G401 (cell line): ENCODE results near the gene ZNF274. TPM values are rescaled to one million over a fixed set of nuclear protein-coding genes. Genes with fewer than 3 reads are reported as not detected.
"Not testable (repeated sequence)": the region's sequence is repeated elsewhere in the genome, so short reads cannot be mapped to it uniquely, and the experiment has no call there.

Experiments used
- DNase-seq: peaks from one replicate; pipeline ENCODE4 v3.0.0-alpha.2; 2015; ENCODE audit warnings: low spot score
- in situ Hi-C: cut with HindIII; loops from 2 replicates; pipeline ENCODE4 v1.10.0; 2016; ENCODE audit warnings: low sequenced_read_pairs, mixed read lengths
- total RNA-seq: library from RNA; depleted of rRNA; stranded (reverse); fragments of >200 nt; shearing (Covaris generic); gene quantifications from 2 replicates; pipeline ENCODE4 v1.2.3, GENCODE V29; 2014; rRNA removed

The ZNF274 gene
- total RNA-seq: 41.3 and 54.2 TPM in 2 replicates

DNA sequence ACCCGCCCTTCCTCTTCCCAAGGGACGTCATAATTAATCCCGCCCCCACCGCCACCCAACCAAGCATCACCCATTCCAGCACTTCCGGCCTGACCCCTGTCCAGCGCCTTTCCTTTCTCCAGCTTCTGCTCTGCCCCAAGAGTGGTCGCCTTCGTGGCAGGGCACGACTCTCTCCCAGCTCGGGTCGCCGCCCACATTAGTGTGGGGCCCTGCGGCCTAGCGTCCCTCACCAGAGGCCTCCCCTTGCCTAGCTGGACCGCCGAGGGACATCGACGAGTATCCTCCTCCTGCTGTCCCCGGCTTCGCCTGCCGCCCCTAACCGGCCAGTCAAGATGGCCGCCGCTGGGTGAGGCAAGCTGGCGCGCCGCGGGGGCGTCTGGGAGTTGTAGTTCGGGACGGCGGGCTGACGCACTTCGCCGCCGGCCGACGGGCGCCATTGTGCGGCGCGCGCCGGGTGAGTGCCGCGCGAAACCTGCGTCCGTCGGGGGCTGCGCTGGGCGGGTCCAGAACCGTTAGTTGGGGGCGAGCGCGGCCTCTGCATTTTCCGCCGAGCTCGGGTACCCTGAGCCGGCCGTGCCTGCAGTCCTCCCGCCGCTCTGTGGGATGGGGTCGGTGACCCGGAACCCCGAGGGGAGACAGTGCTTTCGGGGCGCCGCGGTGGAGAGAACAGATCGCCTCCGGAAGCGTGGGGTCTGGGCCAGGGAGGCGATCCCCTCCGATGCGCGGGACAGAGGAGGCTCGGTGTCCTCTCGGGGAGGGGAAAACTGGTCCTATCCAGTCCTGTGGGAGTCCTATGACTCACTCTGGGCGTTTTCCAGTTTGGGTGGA lies at the start of gene ZNF274:
Gene ZNF274 (plus strand): TSS at position 73 of the 828 bp plus-strand sequence. CDS start 905 bp downstream, outside the sequence.
- DNase-seq: peak; percentile 96
- in situ Hi-C loops: no loop called here

DNA sequence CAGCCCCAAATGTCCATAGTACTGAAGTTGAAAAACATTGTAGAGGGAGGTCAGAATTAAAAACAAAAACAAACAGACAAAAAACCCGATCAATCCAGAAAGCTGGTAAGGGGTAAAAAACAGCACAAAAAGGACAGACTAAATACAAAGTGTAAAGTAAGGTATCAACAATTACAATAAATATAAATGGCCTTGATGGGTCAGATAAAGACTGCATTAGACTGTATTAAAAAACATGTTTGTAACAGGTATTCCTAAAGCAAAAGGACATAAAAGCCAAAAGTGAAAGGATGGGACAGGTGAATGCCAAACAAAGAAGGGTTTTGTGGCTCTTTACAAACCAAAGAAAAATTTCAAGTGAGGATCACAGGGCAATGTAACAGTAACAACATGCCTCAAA lies 48.6 kb upstream of the ZNF274 start:
- in situ Hi-C loops: no loop called here

DNA sequence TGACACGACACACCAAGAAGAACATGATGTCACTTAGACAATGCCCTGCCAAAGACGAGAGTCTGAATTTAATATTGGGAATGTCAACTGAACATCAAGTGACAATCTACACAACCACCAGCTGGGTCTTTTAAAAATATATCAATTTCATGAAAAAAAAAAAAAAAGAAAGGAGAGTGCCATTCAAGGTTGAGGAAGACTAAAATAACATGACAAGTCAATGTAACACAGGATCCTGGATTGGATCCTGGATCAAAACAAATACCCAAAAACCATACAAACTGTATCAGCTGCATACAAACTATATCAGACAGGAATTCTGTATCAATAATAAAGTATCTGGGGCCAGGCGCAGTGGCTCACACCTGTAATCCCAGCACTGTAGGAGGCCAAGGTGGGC lies 37.0 kb upstream of the ZNF274 start:
- DNase-seq: no peak
- in situ Hi-C loops: no loop called here

More for the DNA sequence above, 48.6 kb upstream of the ZNF274 start:
- DNase-seq: no peak

DNA sequence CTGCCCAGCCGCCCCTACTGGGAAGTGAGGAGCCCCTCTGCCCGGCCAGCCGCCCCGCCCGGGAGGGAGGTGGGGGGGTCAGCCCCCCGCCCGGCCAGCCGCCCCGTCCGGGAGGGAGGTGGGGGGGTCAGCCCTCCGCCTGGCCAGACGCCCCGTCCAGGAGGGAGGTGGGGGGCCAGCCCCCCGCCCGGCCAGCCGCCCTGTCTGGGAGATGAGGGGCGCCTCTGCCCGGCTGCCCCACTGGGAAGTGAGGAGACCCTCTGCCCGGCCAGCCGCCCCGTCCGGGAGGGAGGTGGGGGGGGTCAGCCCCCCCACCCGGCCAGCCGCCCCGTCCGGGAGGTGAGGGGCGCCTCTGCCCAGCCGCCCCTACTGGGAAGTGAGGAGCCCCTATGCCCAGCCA lies 35.4 kb upstream of the ZNF274 start:
- in situ Hi-C loops, DNase-seq: not testable (repeated sequence)

DNA sequence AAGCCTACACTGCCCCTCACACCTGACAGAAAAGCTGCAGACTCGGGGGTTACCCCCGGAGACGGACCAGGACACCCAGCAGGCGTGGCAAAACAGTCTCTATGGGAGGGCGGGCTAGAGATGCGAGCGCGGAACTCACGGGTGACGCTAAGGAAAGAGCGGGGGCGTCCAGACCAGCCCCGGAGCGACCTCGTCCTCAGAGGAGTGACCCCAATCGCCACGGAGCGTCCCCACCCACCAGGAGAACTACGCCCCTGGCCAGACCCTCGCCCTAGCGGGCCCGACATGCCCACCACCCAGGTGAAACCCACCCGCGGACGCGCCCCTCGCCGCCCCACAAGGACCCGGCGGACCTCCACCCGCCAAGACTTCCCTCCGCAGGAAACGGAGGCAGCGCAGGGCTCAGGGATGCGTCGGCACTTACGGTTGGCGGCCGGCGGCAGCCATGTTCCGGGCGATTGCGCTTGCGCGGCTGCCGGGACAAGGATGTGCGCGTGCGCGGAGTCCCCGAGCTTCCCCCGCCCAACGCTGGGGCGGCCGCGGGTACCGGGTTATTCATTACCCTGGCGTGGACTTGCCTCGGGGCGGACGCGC lies 32.4 kb upstream of the ZNF274 start, which contains the start of gene ZNF329:
Gene ZNF329 (minus strand): TSS at position 462 of the 594 bp plus-strand sequence. CDS start 21,286 bp downstream, outside the sequence.
- in situ Hi-C loops: no loop called here
- DNase-seq: peak; percentile 78

DNA sequence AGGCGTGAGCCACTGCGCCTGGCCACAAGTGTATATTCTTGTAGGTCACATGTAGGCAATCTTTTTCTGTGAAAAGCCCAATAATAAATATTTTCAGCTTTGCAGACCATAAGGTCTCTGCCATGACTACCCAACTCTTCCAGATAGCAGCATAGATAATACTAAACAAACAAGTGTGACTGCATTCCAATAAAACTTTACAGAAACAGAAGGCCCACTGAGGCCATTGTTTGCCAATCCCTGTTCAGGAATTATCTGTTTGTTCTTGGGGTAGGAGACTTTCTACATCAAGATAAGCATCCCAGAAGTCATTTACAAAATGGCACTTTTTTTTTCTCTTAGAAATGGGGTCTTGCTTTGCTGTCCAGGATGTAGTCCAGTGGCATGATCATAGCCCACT lies 29.5 kb upstream of the ZNF274 start:
- in situ Hi-C loops: no loop called here
- DNase-seq: no peak

DNA sequence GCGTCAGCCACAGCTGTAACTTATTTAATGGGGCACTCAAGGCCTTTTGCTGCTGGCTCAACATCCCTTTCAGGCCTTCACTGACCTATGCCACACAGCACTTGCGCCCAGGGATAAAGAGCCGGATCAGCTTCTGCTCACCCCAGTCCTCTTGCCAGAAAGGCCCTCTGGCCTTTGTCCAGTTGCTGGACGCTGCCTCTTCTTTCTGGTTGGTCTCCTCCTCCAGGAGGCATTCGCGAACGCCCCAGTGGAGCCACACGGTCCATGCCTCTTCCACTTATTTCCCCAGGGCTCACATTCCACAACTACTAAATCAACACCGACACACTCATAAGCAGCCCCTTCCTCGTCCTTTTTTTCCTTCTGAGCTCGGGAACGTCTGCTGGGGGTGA lies 28.6 kb upstream of the ZNF274 start:
- DNase-seq: peak; percentile 67
- in situ Hi-C loops: no loop called here

DNA sequence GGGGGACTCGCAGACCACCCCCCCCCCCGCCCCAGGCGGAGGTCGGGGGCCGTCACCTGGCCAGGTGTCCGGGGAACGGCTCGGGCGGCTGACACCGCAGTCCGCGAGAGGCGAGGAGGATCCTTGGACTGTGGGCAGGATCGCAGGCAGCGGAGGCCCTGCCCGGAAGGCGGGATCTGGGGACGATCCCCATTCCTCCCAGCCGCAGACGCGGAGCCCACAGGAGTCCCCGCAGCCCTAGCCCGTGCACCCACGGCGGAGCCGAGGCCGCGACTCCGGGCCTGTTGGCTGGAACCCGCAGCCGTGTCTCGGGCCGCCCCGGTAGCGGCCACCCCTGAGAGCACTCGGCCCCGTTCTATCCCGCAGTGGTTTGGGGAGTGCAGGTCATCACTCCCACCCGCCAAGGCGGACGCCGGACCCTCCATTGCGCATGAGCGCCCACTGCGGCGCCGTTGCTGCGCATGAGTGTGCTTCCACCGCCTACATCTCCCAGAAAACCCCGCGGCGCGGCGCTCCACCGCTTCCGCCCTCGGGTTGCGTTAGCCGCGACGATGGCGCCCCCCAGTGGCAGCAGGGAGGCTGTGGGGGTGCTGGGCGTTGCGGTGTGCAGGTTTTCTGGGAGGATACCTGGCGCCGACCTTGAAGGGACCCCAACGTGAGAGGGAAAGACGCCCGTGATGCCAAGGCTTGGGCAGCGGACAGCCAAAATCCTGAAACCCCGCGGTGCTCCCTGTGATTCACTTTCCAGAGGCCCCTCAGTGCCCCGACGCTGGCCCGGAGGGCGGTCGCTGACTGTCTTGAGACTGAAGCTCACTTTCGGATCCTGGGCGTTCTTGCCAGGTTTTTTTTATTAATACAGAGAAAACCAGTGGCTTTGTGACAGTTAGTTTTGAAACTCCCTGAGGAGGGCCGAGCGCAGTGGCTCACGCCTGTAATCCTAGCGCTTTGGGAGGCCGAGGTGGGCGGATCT lies 27.9 kb upstream of the ZNF274 start:
- DNase-seq: peak; percentile 89
- in situ Hi-C loops: no loop called here

DNA sequence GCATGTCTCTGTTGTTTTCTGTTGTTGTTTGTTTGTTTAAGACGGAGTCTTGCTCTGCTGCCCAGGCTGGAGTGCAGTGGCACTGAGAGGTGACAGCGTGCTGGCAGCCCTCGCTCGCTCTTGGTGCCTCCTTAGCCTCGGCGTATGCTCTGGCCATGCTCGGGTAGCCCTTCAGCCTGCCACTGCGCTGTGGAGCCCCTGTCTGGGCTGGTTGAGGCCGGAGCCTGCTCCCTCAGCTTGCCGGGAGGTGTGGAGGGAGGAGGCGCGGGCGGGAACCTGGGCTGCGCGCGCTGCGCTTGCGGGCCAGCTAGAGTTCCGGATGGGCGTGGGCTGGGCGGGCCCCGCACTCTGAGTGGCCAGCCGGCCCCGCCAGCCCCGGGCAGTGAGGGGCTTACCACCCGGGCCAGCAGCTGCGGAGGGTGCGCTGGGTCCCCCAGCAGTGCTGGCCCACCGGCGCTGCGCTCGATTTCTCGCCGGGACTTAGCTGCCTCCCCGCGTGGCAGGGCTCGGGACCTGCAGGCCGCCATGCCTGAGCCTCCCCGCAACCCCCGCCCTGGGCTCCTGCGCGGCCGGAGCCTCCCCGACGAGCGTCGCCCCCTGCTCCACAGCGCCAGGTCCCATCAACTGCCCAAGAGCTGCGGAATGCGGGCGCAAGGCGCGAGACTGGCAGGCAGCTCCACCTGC lies 25.7 kb upstream of the ZNF274 start:
- DNase-seq: no peak
- in situ Hi-C loops: no loop called here

DNA sequence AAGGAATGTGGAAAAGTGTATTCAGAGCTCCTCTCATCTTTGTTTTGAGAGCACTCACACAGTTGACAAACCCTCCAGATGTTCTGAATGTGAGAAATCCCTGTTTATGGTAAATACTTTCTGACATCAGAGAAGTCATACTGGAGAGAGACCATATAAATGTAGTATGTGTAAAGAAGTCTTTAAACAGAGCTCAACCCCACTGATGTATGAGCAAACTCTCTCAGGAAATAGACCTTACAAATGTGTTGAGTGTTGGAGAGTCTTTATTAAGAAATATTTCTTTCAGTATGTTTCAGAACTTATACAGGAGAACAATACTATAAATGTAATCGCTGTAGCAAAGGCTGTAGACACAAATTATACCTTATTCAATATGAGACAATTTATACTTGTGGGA lies 16.6 kb upstream of the ZNF274 start:
- in situ Hi-C loops: no loop called here
- no peak for DNase-seq

DNA sequence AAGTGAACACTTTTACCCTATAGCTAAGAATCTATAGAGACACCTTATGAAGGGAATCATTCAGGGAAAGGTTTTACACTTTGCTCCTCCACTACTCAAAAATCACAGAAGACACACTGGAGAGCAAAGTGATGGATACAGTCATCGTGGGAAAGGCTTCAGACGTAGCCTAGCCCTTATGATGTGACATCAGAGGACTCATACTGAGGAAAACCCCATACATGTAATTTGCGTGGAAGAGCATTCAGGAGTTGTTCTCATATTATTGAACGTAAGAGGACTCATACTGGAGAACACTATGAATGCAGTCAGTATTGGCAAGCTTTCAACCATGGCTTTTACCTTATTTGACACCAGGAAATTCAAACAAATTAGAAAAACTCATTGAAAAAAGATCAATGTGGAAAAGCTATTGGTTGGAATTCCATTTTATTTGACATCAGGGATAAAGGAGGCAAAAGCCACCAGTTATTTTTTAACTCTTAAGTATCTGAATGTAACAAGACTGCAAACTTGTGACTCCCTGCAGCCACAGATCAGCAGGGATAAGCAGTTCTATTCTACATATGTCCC lies 16.1 kb upstream of the ZNF274 start:
- in situ Hi-C loops: no loop called here
- no peak for DNase-seq

DNA sequence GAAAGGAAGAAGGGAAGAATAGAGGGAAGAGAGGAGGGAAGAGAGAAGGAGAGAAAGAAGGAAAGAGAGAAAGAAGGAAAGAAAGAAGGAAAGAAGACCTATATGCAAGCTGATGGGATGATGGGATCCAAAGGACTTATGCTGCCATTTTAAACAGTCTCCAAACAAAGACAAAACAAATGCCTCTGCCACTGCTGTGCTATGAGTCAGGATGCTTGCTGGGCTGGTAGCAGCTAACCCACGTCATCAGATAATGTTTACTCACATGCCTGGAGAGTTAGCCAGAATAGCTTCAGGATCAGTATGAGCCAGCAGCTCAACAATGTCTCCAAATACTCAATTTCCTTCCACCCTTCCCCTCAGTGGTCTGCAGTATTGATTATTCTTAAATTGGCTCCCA lies 12.0 kb upstream of the ZNF274 start:
- in situ Hi-C loops: no loop called here
- no peak for DNase-seq

DNA sequence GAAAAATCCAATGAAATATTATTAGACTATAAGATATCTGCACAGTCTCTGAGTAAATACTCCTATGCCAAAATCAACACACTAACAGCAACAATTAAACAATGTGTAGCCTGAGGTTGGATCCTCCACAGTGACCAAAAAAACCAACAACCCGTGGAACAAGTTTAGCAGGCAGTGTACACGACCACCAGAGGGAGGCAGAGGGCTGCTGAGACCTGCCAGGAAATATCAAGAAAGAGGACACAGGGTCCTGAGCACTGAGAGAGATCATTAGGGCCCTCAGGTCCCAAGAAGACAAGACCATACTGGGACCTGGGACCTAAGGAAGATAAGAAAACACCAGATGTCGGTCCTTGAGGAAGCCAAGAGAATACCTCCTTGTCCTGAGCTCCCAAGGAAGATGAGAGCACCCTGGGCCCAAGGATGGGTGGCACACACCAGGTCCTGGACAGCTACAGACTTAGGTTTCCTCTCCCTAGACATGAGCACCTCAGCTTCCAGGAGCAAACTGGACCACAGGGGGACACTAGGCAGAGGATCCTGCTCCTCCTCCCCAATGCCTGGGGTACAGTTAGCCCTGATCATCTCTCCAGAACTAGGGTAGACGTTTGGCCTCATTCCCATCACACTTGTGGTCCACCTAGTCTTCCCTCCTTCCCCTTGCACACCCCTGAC lies 822 bp upstream of the ZNF274 start:
- in situ Hi-C loops: no loop called here
- peak; percentile 57 for DNase-seq

DNA sequence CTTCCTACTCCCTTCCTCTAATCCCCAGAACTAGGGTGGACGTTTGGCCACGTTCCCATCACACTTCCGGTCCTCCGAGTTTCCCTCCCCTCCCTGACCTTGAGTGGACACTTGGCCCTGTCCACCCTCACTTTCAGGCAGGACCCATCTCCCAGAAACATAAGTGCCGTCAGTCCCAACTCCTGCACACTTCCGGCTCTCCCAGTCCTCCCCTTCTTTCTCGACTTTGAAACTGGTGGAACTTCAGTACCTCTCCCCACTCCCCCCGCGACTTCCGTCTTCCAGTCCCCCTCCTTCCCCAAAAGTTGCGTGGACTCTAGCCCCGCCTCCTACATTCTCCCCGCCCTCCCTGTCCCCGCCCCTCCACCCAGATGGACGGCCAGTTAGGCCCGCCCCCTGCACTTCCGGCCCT lies 278 bp upstream of the ZNF274 start:
- DNase-seq: no peak
- in situ Hi-C loops: no loop called here

DNA sequence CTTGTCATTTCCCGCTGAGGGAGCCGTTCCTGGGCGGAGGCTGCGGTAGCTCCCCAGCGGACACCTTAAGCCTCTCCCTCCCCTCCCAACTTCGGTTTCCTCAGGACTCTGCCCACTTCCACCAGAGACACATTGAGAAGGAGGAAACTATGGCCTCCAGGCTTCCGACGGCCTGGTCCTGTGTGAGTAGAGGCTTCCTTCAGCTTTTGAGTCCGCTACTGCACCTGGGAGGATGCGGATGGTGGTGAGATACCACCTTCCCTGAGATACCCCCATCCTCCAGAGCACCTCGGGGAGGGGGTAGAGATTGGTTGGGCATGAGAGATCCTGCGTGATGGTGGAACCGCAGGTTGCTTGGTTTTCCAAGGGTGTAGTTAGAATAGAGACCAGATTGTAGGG lies 955 bp downstream of the ZNF274 start:
- in situ Hi-C loops: no loop called here
- no peak for DNase-seq

DNA sequence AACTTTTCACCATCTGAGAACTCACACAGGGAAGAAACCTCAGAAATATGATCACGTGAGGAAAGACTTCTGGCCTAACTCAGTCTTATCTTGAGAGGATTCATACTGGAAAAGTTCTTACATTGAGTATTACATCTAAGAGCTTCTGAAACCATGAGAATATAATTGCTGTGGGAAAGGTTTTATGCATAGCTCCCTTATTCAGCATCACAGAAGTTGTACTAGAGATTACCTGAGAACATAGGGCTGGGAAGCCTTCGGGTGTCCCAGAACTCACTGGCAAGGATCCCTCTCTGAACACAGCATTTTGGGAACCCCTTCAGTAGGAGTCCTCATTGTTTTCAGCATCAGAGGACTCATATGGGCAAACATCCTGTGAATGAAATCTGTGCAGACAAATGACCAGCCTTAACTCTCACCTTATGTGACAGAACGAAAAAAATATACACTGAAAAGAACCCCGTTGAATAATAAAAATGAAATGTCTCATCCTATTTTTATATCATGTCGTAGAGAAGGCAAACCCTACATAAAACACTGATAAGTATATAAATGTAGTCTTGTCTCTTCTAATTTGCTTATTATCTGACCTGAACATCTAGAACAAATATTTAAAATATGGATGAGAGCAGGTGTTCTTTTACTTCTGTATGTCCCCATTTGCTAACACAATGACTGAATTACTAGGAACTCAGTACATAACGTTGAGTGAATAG lies 14.2 kb downstream of the ZNF274 start:
- in situ Hi-C loops: no loop called here
- peak; percentile 3 for DNase-seq

DNA sequence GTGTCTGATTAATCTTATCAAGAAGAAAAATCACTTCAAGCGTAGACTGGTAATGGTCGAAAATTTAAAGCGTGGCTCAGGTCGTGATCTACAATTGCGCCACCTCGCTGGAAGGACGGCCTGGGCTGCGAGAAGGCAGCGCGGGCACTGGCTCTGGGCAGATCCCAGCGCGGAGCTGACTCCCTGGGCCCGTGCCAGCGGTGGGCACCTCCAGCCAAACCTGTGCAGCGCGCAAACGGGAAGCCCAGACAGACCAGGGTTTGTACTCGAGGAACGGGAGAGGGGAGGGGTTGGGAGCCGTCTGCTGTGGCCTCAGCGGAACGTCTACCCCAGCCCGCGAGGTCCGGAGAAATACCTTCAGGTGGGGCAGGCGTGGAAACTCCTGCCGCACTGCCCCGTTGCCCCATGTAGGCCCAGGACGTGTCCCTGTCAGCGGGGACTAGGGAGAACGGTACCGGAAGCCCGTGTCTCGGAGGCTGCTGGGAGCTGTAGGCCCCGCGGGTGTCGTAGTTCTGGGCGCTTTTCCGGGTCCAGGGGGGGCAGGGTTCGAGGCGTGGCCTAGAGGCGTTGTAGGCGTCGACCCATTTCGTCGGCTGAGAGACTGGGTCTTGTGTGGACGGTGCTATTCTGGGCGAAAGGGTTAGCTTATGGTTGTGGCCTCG lies 21.1 kb downstream of the ZNF274 start:
- no peak for DNase-seq
- in situ Hi-C loops: no loop called here
